Subcutaneous adipose tissue (tissue), 4 donors: ENCODE data around the gene SERTAD1. TPM values are rescaled to one million over a fixed set of nuclear protein-coding genes. Genes with fewer than 3 reads are reported as not detected.

Experiments
- total RNA-seq, 4 donors: library from RNA; depleted of rRNA; stranded (reverse); fragments of >200 nt; gene quantifications; one replicate each; pipeline ENCODE4 v1.1.0, GENCODE V29; 2016
- TF ChIP-seq, protein P1 (sequence below): fragments of 450-650 bp; IDR thresholded peaks from one replicate; pipeline ENCODE4 v1.5.1; 2016; ENCODE audit warnings: low read depth, mild to moderate bottlenecking, control low read depth, antibody characterized with exemption, moderate library complexity

Gene SERTAD1
- total RNA-seq, 4 donors from 2014 or later, result 7.6 to 13.4 (median 11.1) TPM

DNA sequence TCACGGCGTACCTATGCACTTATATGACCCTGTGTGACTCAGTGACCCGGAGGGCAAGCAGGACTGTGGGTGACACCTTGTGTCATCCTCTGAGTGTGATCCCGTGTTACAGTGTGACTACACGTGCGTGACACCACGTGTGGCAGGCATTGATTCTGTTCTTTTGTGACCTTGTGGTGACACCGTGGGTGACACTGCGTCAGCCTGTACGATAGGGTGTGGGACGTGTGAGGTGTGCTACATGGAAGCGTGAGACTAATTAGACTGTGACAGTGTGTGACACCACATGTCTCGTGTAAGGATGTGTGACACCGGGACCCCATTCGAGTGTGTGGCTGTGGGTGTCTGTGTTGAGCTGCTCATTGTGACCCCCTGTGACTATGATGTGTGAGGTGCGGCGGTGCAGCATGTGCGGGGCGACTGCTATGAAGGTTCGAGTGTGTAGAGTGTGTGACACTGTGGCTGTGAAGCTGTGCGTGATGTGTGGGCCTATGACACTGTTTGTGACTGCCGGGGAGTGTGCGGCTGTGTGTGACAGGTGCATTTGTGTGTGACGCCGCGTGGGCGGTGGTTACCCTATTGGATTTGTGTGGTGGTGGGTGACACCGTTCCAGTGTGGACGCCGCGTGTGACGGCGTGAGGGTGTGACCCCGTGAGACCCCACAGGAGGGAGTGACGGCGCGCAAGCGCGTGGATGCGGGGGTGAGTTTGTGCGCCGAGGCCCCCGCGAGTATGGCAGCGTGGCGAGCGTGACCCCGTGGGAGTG lies 40.6 kb upstream of the SERTAD1 start:
- TF ChIP-seq, protein P1, sequence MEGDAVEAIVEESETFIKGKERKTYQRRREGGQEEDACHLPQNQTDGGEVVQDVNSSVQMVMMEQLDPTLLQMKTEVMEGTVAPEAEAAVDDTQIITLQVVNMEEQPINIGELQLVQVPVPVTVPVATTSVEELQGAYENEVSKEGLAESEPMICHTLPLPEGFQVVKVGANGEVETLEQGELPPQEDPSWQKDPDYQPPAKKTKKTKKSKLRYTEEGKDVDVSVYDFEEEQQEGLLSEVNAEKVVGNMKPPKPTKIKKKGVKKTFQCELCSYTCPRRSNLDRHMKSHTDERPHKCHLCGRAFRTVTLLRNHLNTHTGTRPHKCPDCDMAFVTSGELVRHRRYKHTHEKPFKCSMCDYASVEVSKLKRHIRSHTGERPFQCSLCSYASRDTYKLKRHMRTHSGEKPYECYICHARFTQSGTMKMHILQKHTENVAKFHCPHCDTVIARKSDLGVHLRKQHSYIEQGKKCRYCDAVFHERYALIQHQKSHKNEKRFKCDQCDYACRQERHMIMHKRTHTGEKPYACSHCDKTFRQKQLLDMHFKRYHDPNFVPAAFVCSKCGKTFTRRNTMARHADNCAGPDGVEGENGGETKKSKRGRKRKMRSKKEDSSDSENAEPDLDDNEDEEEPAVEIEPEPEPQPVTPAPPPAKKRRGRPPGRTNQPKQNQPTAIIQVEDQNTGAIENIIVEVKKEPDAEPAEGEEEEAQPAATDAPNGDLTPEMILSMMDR, result no peak

DNA sequence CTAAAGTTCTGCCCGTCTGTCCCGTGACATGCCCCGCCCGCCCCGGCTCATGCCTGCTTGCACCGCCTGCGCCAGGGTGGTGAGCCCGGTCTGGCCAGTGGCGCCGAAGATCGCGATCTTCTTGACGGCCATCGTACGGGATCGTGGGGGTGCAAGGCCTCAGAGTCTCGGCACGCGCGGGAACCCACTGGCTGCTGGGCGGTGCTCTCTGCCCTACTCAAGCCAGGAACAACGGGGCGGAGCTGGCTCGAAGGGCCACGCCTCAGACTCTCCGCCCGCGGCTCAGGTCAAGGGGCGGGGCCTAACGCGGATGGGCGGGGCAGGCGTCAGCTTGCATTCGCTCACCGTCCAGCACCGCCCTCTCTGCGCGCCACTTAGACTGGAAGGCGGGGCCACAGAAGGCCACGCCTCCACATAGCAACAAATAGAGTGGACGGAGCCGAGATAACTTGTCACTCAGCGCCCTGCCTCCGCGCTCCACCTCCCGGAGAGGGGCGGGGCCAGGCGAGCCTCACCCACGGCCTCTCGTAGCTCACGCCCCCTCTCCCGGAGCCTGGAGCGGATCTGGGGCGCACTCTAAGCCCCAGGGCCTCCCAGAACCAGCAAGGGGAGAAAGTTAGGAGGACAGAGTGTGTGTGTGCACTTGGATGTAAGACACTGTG lies 39.9 kb upstream of the SERTAD1 start, which contains the start of gene BLVRB:
Gene BLVRB (minus strand): TSS at position 189 of the 662 bp plus-strand sequence. CDS start 57 bp downstream, at position 132.
- TF ChIP-seq, protein P1, result no peak

DNA sequence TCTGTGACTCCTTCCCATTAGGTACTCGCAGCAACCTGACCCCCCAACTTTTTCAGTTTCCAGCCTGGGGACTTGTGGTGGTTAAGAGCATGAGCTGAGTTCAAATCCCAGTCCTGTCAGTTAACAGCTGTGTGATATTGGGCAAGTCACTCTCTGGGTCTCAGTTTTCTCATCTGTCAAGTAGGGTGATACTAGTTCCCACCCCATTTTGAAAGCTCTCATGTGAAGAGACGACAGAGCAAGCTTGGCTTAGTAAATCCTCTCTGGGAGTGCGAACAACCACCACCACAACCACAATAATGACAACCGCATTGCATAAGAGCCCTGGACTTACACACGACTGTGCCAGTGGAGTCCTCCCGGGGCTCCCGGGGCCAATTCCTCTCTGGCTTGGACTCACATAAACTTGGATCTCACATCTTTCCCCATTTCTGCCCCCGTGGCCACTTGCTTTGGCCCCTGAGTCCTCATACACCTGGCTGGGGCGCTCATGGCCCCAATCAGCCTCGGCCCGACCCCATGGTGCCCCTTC lies 39.3 kb upstream of the SERTAD1 start:
- TF ChIP-seq, protein P1, result no peak

DNA sequence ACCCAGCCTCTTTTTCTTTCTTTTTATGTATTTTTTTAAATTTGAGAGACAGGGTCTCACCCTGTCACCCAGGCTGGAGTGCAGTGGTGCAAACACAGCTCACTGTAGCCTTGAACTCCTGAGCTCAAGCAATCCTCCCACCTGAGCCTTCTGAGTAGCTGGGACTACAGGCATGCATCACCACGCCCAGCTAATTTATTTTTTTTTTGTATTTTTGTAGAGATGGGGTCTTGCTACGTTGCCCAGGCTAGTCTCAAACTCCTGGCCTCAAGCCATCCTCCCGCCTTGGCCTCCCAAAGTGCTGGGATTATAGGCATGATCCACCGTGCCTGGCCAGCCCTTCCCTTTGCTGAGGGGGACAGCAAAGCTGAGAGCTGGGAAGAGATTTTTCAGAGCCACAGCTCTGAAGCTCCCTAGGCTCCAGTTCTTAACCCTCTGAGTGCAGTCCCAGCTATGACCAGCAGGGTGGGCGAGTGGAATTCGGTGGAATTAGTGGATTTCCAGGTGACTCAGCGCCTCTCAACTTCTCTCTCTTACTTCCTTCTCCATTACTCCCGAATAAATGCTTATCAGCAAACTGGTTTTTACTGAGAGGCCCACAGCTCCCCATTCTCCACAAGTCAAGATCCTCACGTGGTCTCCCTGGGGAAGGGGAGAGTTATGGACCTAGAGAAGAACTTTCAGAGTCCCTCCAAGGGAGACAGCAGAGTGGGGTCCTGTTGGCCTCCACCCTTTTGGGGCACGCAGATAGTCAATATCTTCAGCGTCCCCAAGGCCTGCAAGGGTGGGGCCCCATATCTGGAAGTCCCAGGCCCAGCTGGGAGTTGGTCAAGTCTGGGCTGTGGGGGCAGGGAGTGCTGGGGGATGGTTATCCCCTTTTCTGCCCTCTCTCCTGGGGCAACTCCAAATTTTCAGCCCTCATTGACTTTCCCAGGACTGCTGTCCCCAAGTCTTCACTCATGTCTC lies 38.5 kb upstream of the SERTAD1 start:
- TF ChIP-seq, protein P1, result no peak

DNA sequence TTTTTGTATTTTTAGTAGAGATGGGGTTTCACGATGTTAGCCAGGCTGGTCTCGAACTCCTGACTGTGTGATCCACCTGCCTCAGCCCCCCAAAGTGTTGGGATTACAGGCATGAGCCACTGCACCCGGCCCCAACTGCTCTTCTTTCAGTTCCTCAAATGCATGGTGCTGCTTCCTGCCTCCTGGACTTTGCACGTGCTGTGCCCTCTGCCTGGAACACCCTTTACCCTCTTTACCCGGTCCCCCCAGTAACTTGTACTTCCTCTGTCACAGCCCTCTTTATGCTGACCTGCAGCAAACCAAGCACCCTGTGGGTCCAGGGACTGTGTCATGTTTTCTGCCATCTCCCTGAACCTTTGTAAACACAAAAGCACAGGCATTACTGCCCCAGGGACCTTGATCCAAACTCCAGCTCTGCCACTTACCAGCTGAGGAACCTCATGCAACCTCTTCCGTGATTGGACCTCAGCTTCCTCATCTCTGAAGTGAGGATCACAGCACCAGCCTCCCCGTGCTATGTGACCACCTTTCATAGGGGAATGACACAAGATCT lies 36.0 kb upstream of the SERTAD1 start:
- TF ChIP-seq, protein P1, result no peak

DNA sequence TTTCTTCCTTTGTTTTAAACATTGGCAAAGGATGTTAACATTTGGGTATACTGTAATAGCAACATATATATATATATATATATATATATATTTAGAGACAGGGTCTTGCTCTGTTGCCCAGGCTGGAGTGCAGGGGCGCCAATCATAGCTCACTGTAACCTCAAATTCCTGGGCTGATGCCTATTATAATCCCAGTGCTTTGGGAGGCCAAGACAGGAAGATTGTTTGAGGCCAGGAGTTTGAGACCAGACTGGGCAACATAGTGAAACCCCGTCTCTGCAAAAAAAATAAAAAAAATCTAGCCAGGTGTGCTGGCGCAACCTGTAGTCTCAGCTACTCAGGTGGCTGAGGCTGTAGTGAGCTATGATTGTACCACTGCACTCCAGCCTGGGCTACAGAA lies 34.4 kb upstream of the SERTAD1 start:
- TF ChIP-seq, protein P1, result no peak
